HEK293 (cell line): ENCODE measurements around the gene CCDC9B.

Experiments
- ATF2 ChIP-seq: fragments of 450-650 bp; formaldehyde crosslinking; IDR thresholded peaks from 2 replicates; pipeline ENCODE4 v1.5.1; 2016; ENCODE audit warnings: missing biosample characterization, missing genetic modification characterization, low read depth
- CTCF ChIP-seq: fragments of 450-650 bp; formaldehyde crosslinking; IDR thresholded peaks from 2 replicates; pipeline ENCODE4 v1.5.1; 2016; ENCODE audit warnings: missing biosample characterization, missing genetic modification characterization
- GLIS1 ChIP-seq: fragments of 450-650 bp; formaldehyde crosslinking; IDR thresholded peaks from 2 replicates; pipeline ENCODE4 v1.5.1; 2016; ENCODE audit warnings: missing biosample characterization, missing genetic modification characterization
- PRDM2 ChIP-seq: fragments of 450-650 bp; formaldehyde crosslinking; IDR thresholded peaks from 2 replicates; pipeline ENCODE4 v1.5.1; 2016; ENCODE audit warnings: missing biosample characterization, missing genetic modification characterization, borderline replicate concordance
- YY1 ChIP-seq: fragments of 450-650 bp; formaldehyde crosslinking; IDR thresholded peaks from 2 replicates; pipeline ENCODE4 v1.5.1; 2018; ENCODE audit warnings: missing biosample characterization, missing genetic modification characterization
- ZBTB20 ChIP-seq: fragments of 450-650 bp; formaldehyde crosslinking; IDR thresholded peaks from 2 replicates; pipeline ENCODE4 v1.5.1; 2016; ENCODE audit warnings: missing biosample characterization, missing genetic modification characterization
- ZBTB49 ChIP-seq: fragments of 450-650 bp; formaldehyde crosslinking; IDR thresholded peaks from 2 replicates; pipeline ENCODE4 v1.5.1; 2016; ENCODE audit warnings: missing biosample characterization, missing genetic modification characterization, low read depth
- ZNF132 ChIP-seq: fragments of 450-650 bp; formaldehyde crosslinking; IDR thresholded peaks from 2 replicates; pipeline ENCODE4 v1.5.1; 2017; ENCODE audit warnings: missing biosample characterization, missing genetic modification characterization, borderline replicate concordance
- ZNF174 ChIP-seq: fragments of 450-650 bp; formaldehyde crosslinking; IDR thresholded peaks from 2 replicates; pipeline ENCODE4 v1.5.0; 2017; ENCODE audit warnings: missing biosample characterization, mild to moderate bottlenecking, missing genetic modification characterization
- ZNF335 ChIP-seq: fragments of 450-650 bp; formaldehyde crosslinking; conservative IDR thresholded peaks from 2 replicates; pipeline ENCODE4 v1.5.1; 2016; ENCODE audit warnings: missing biosample characterization, missing genetic modification characterization
- ZNF394 ChIP-seq: fragments of 450-650 bp; formaldehyde crosslinking; IDR thresholded peaks from 2 replicates; pipeline ENCODE4 v1.5.1; 2016; ENCODE audit warnings: missing biosample characterization, missing genetic modification characterization, mild to moderate bottlenecking, moderate library complexity, borderline replicate concordance
- ZNF610 ChIP-seq: fragments of 450-650 bp; formaldehyde crosslinking; IDR thresholded peaks from 2 replicates; pipeline ENCODE4 v1.5.1; 2016; ENCODE audit warnings: missing biosample characterization, missing genetic modification characterization, borderline replicate concordance
- ZNF777 ChIP-seq: fragments of 450-650 bp; formaldehyde crosslinking; IDR thresholded peaks from 2 replicates; pipeline ENCODE4 v1.5.1; 2017; ENCODE audit warnings: missing biosample characterization, missing genetic modification characterization, borderline replicate concordance

GRCh38 chr15:40369474-40369869 lies 28.7 kb upstream of the CCDC9B start:
- TF ChIP-seq ZBTB49 (tag by site-specific recombination) (no peak), YY1 (tag by site-specific recombination) (no peak), ZNF174 (tag by site-specific recombination) (no peak), ZNF394 (tag by site-specific recombination) (no peak), ZNF132 (tag by site-specific recombination) (no peak), PRDM2 (tag by site-specific recombination) (no peak), ZNF777 (no peak), CTCF (tag by site-specific recombination) (no peak), ATF2 (no peak), ZNF335 (tag by site-specific recombination) (no peak), ZBTB20 (tag by site-specific recombination) (no peak), GLIS1 (no peak), ZNF610 (tag by site-specific recombination) (no peak)
